ENCODE measurements around the gene ADIRF.
"Not testable (repeated sequence)": the region's sequence is repeated elsewhere in the genome, so short reads cannot be mapped to it uniquely, and the experiment has no call there.

The ADIRF gene

DNA sequence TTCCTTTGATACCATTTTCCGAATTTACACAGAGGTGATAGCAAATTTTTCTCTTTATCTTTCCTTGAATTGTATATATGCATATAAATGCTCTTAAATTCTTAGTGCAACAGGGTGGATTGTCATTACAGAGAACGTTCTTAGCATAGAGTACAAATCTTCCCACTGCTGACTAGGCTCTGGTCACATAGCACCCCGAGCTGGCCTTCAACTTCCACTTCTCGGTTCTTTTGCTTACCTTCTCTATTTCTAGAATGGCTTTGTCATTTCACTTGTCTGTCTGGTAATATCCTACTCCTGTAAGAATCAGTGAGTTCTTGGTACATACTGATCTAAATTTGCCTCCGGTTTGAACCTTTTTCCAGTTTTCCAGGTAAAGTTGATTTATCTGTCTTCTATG is 13.4 kb downstream of the ADIRF start:
- DNase-seq (ENCODE audit: low read depth): no peak
- no peak overlapping the region for H3K4me3 ChIP-seq (ENCODE audit: control insufficient read depth, low read depth, low read length)
- no peak for TF ChIP-seq CTCF (conservative IDR thresholded peaks at IDR 0.05; ENCODE audit: control insufficient read depth, insufficient read depth, low read depth, low read length)

DNA sequence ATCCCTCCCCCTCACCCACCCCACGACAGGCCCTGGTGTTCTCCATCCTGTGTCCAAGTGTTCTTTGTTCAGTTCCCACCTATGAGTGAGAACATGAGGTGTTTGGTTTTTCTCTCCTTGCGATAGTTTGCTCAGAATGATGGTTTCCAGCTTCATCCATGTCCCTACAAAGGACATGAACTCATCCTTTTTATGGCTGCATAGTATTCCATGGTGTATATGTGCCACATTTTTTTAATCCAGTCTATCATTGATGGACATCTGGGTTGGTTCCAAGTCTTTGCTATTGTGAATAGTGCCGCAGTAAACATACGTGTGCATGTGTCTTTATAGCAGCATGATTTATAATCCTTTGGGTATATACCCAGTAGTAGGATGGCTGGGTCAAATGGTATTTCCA is 16.2 kb downstream of the ADIRF start:
- DNase-seq (ENCODE audit: low read depth); H3K4me3 ChIP-seq (ENCODE audit: control insufficient read depth, low read depth, low read length): not testable (repeated sequence)

DNA sequence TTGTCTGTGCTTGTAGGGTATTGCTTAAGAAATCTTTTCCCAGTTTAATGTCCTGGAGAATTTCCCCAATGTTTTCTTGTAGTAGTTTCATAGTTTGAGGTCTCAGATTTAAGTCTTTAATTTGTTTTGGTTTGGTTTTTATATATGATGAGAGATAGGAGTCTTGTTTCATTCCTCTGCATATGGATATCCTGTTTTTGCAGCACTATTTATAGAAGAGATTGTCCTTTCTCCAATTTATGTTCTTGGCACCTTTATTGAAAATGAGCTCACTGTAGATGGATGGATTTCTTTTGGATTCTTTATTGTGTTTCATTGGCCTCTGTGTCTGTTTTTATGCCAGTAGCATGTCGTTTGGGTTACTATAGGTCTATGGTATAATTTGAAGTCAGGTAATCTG is 20.2 kb downstream of the ADIRF start:
- no peak for TF ChIP-seq CTCF (conservative IDR thresholded peaks at IDR 0.05; ENCODE audit: control insufficient read depth, insufficient read depth, low read depth, low read length)
- H3K4me3 ChIP-seq (ENCODE audit: control insufficient read depth, low read depth, low read length): no peak overlapping the region
- DNase-seq (ENCODE audit: low read depth): no peak

DNA sequence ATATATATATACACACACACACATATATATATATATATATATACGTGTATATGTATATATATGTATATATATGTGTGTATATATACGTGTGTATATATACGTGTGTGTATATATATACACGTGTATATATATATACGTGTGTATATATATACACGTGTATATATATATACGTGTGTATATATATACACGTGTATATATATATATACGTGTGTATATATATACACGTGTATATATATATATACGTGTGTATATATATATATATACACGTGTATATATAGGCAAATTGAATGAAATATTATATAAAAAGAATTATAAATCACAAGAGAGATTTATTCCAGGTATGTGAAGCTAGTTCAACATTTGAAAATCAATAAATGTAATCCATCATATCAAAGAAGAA is 23.1 kb downstream of the ADIRF start:
- not testable (repeated sequence) for H3K4me3 ChIP-seq (ENCODE audit: control insufficient read depth, low read depth, low read length); DNase-seq (ENCODE audit: low read depth)

- no peak for TF ChIP-seq CTCF (conservative IDR thresholded peaks at IDR 0.05; ENCODE audit: control insufficient read depth, insufficient read depth, low read depth, low read length)
- H3K4me3 ChIP-seq (ENCODE audit: control insufficient read depth, low read depth, low read length): no peak overlapping the region
- DNase-seq (ENCODE audit: low read depth): no peak
Observed at GRCh38 chr10:86992456-86992855, 24.2 kb downstream of the ADIRF start.

GRCh38 chr10:86992929-86993328 is 24.6 kb downstream of the ADIRF start:
- no peak for DNase-seq (ENCODE audit: low read depth)
- H3K4me3 ChIP-seq (ENCODE audit: control insufficient read depth, low read depth, low read length): no peak overlapping the region
- TF ChIP-seq CTCF (conservative IDR thresholded peaks at IDR 0.05; ENCODE audit: control insufficient read depth, insufficient read depth, low read depth, low read length): no peak

GRCh38 chr10:86999802-87000403 is 31.6 kb downstream of the ADIRF start:
- DNase-seq (ENCODE audit: low read depth); H3K4me3 ChIP-seq (ENCODE audit: control insufficient read depth, low read depth, low read length): not testable (repeated sequence)

GRCh38 chr10:87000491-87000890 is 32.2 kb downstream of the ADIRF start:
- no peak for TF ChIP-seq CTCF (conservative IDR thresholded peaks at IDR 0.05; ENCODE audit: control insufficient read depth, insufficient read depth, low read depth, low read length)
- DNase-seq (ENCODE audit: low read depth): peak; percentile 73
- no peak overlapping the region for H3K4me3 ChIP-seq (ENCODE audit: control insufficient read depth, low read depth, low read length)

DNA sequence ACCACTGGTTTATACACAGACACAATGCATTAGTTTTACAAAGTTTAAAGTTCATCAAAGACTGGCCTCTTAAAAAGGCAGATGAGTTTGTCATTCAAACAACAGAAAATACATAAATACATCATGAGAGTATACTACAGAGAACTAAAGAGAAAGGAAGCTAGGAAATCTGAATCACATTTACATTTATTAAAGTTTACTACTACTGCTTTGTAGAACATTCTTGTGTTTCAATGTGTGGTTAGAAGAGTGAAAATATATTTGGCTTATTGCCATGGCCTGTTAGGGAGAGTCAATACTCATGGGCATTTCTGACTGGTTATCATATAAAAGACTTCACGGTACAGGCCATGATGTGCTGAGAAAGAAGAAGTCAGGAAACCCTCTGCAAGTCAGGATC is 38.8 kb downstream of the ADIRF start:
- DNase-seq (ENCODE audit: low read depth): peak; percentile 44
- not testable (repeated sequence) for H3K4me3 ChIP-seq (ENCODE audit: control insufficient read depth, low read depth, low read length)

DNA sequence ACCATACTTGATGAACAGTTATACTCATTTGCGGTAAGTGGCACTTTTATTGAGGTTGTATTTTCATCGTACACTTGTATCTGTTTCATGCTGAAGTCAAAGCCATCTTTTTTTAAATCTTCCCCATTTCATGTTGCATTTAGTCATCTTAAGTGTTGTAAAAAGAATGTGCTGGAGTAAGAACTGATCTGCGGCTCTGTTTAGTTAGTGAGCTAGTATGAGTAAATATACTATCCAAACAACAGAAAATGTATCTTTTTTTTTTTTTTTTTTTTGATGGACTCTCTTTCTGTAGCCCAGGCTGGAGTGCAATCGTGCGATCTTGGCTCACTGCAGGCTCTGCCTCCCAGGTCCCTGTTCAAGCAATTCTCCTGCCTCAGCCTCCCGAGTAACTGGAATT is 39.4 kb downstream of the ADIRF start:
- not testable (repeated sequence) for DNase-seq (ENCODE audit: low read depth); H3K4me3 ChIP-seq (ENCODE audit: control insufficient read depth, low read depth, low read length)

GRCh38 chr10:87008303-87008702 is 40.0 kb downstream of the ADIRF start:
- DNase-seq (ENCODE audit: low read depth); H3K4me3 ChIP-seq (ENCODE audit: control insufficient read depth, low read depth, low read length): not testable (repeated sequence)

GRCh38 chr10:87009134-87009696 is 40.9 kb downstream of the ADIRF start:
- not testable (repeated sequence) for H3K4me3 ChIP-seq (ENCODE audit: control insufficient read depth, low read depth, low read length)
- peak; percentile 70 for DNase-seq (ENCODE audit: low read depth)

DNA sequence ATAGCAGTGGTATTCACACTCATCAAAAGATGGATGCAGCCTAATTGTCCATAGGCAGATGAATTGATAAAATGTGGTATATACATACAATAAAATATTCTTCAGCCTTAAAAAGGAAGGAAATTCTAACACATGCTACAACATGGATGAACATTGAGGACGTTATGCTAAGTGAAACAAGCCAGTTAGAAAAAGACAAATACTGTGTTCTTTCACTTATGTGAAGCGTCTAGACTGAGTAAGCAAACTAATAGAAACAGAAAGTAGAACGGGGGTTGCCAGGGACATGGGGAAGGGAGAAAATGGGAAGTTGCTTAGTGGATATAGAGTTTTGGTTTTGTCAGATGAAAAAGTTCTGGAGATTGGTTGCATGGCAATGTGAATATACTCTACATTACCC is 45.2 kb downstream of the ADIRF start:
- DNase-seq (ENCODE audit: low read depth); H3K4me3 ChIP-seq (ENCODE audit: control insufficient read depth, low read depth, low read length): not testable (repeated sequence)

All from fibroblast of mammary gland (primary cell).